Lower leg skin (tissue), 4 donors: ENCODE data around the gene VPREB3. TPM values are rescaled to one million over a fixed set of nuclear protein-coding genes. Genes with fewer than 3 reads are reported as not detected.

Experiments used
- DNase-seq, 2 donors: peaks; one replicate each; pipeline ENCODE4 v3.0.0-alpha.2; 2019; ENCODE audit warnings: low spot score in 2 of 2
- H3K4me3 ChIP-seq: fragments of 200-600 bp; sonication (generic); 2 replicates; pipeline ENCODE4 v1.5.1; 2017; ENCODE audit warnings: mild to moderate bottlenecking, low read depth; ENCODE audit not compliant: poor library complexity, severe bottlenecking
- POLR2A ChIP-seq, 2 donors: fragments of 450-650 bp; IDR thresholded peaks; one replicate each; pipeline ENCODE4 v1.6.1; 2016 to 2017; ENCODE audit warnings: antibody characterized with exemption in 2 of 2, mild to moderate bottlenecking in 1 of 2, moderate library complexity in 1 of 2
- WGBS, 2 donors: methylation state at CpG; one replicate each; pipeline ENCODE4 v1.1.5; 2018; 5-methylcytosine and 5-hydroxymethylcytosine counted together
- intact Hi-C: fragments of 100-400 bp; cut with DNase I; formaldehyde crosslinking; loops from one replicate; pipeline ENCODE4 v1.15.0; 2023; ENCODE audit warnings: low total_unique reads
- total RNA-seq, 4 donors: library from RNA; depleted of rRNA; stranded (reverse); fragments of >200 nt; gene quantifications; one replicate each; pipeline ENCODE4 v1.1.0, GENCODE V29; 2016
- TF ChIP-seq, protein P1 (sequence below), 3 donors: fragments of 450-650 bp; IDR thresholded peaks; one replicate each; pipeline ENCODE4 v1.5.1; 2016; ENCODE audit warnings: antibody characterized with exemption in 3 of 3, mild to moderate bottlenecking in 3 of 3, moderate library complexity in 2 of 3

The VPREB3 gene
- total RNA-seq, 4 donors from 2014 or later: not detected

GRCh38 chr22:23718371-23719165, 35.7 kb downstream of the VPREB3 start:
- intact Hi-C loops: no loop called here
- no peak overlapping the region for H3K4me3 ChIP-seq
- 83 to 86% methylated on average over 17 of the region's 17 CpGs for WGBS, 2 donors
- DNase-seq: no peak
- TF ChIP-seq POLR2A (IDR thresholded peaks at IDR 0.05): no peak
- TF ChIP-seq, protein P1, sequence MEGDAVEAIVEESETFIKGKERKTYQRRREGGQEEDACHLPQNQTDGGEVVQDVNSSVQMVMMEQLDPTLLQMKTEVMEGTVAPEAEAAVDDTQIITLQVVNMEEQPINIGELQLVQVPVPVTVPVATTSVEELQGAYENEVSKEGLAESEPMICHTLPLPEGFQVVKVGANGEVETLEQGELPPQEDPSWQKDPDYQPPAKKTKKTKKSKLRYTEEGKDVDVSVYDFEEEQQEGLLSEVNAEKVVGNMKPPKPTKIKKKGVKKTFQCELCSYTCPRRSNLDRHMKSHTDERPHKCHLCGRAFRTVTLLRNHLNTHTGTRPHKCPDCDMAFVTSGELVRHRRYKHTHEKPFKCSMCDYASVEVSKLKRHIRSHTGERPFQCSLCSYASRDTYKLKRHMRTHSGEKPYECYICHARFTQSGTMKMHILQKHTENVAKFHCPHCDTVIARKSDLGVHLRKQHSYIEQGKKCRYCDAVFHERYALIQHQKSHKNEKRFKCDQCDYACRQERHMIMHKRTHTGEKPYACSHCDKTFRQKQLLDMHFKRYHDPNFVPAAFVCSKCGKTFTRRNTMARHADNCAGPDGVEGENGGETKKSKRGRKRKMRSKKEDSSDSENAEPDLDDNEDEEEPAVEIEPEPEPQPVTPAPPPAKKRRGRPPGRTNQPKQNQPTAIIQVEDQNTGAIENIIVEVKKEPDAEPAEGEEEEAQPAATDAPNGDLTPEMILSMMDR (IDR thresholded peaks at IDR 0.05): no peak

- intact Hi-C loops: no loop called here
- no peak for TF ChIP-seq POLR2A (IDR thresholded peaks at IDR 0.05)
- TF ChIP-seq, protein P1 (IDR thresholded peaks at IDR 0.05): no peak
- 5% methylated on average over 44 to 56 of the region's 84 CpGs for WGBS, 2 donors
- peak; percentile 64 to 96 for DNase-seq
- peak overlapping the region; percentile 96 for H3K4me3 ChIP-seq
Observed at GRCh38 chr22:23716811-23717801, 37.1 kb downstream of the VPREB3 start.

GRCh38 chr22:23715806-23716375, 38.3 kb downstream of the VPREB3 start:
- no peak for TF ChIP-seq POLR2A (IDR thresholded peaks at IDR 0.05)
- TF ChIP-seq, protein P1 (IDR thresholded peaks at IDR 0.05): no peak
- WGBS, 2 donors: 76 to 79% methylated on average over 16 to 18 of the region's 18 CpGs
- intact Hi-C loops: no loop called here

DNA sequence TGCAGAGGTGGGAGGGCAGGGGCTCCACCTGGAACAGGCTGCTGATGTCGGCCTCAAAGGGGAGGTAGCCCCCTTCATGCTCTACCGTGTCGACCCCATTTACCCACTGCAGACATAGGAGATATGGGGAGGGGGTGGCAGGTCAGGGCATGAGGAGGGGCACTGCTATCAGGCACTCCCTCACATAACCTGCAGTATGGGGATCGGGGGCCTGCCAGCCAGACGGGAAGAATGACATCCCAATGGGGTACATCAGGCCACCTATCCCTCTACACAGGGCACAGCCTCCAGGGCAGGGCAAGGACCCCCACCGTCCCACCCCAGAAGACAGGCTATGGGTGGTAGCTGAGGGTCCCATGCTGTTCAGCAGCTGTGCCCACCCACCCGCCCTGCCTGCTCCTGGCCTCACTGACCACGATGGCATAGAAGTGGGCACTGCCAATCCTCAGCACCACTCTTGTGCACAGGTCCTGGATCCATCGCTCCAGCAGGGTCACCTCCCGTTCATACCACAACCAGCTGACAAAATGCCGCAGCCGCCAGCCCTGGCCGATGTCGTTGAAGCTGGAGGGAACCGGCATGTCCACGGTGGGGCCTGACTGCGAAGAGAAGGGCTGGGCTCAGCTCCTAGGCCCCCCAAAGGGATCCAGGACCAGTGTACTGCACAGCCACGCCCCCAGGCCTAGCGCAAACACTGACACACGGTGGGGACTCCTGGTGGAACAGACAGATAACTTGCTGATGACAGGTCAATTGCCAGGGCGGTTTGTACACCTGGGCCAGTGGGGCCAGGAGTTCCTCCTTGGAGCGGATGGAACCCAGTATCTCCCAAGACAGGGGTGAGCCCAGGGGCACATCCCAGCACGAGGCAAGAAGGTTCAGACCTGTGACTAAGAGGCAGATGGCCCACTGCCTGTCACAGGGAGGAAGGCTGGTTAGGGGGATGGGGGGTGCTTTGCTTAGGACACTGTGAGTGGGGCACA, 39.3 kb downstream of the VPREB3 start:
- TF ChIP-seq, protein P1 (IDR thresholded peaks at IDR 0.05): no peak
- no peak for TF ChIP-seq POLR2A (IDR thresholded peaks at IDR 0.05)
- WGBS, 2 donors: 88 to 89% methylated on average over 22 of the region's 23 CpGs
- no peak for DNase-seq
- no peak overlapping the region for H3K4me3 ChIP-seq
- intact Hi-C loops: no loop called here

More at GRCh38 chr22:23715806-23716375, 38.3 kb downstream of the VPREB3 start:
- no peak for DNase-seq
- H3K4me3 ChIP-seq: no peak overlapping the region
